HG02798 (cell line): ENCODE results near the gene CYP1B1.
"Not testable (repeated sequence)": the region's sequence is repeated elsewhere in the genome, so short reads cannot be mapped to it uniquely, and the experiment has no call there.

ENCODE experiments used
- ATAC-seq: cut with Tn5 transposase; IDR thresholded peaks from one replicate; pipeline ENCODE4 v1.9.1; 2021; ENCODE audit warnings: mild to moderate bottlenecking; ENCODE audit not compliant: unreplicated experiment, poor library complexity

CYP1B1 gene

DNA sequence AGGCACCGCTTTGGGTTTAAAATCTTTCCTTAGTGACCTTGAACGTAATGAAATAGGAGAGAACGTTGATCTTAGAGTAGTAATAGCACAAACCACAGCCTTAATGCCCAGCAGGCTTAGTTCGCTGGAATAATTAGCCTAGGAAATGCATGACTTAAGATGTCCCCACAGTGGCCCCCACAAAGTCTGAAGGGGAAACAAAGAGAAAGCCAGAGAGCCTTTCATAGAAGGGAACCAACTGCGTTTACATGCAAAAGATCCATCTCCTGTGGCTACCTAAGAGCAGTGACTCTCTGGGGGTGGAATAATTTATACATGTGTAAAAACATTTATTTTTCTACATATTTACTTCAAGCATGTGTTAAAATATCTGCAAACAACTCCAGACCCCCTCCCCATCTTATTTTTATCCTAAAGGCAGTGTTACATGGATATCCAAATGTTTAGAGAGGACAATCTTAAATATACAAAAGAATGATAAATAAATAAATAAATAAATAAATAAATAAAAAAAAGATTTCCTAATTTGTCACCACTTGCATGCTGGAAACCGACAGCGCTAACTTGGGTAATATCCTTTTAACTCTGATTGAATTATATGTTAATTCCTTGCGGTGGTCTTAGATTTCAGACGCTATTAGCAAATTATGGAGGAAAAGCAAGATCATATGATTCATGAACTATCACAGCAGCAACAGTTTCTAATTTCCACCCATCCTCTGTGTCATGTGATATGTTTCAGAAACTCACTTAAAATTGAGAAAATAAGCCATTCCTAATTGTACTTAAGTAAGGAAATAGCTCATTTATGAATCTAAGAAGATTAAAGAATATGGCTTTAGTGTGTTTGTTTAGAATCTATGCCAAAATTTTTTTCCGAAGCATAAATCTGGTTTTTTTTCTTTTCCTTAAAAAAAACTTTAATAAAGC, 23.4 kb upstream of the CYP1B1 start:
- ATAC-seq, result no peak

DNA sequence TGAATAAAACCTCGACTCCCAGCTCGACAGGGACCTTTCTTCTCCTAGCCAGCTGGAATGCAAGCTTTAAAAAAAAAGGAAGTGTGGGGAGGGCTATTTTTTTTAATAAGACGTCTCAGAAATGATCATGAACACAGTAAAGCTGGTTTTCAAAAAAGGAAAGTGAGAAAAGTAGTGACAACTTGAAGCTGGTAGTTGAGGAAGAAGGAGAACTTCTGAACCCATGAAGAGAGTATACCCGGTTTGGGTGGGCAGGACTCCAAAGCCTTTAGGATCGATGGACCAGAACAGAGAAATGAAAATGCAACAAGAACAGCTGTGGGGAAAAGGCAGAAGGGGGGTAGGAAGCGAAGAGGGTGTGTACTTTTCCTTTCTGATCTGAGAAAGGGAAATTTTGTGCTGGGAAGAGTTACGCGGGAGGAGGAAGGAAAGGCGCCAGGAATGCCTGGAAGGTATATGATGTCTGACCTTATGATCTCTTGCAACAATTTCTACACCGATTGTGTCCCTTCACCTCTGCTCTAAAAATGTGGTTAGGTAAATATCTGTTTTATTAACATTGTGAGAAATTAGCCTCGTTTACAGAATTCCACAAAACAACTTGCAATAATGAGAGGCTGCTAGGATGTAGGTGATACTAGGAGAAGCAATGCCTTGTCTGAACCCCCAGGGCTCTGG, 22.6 kb upstream of the CYP1B1 start:
- ATAC-seq, result no peak

DNA sequence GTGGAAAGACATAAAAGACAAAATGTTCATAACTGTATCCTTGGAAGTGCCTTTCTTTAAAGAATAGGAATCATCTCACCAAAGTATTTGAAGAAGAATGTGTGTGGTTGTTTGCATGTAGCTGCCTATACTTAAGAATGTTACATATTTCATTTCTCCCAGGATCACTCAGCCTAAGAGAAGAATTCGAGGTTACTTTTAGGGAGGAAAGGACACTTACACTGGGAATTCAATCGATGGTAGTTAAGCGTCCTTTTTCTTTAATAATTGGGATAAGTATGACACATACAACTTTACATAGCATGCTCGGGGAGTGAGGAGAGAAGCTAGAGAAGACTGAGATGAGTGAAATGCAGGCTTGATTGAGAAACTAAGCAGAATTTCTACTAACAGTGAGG, 22.0 kb upstream of the CYP1B1 start:
- ATAC-seq, result no peak

DNA sequence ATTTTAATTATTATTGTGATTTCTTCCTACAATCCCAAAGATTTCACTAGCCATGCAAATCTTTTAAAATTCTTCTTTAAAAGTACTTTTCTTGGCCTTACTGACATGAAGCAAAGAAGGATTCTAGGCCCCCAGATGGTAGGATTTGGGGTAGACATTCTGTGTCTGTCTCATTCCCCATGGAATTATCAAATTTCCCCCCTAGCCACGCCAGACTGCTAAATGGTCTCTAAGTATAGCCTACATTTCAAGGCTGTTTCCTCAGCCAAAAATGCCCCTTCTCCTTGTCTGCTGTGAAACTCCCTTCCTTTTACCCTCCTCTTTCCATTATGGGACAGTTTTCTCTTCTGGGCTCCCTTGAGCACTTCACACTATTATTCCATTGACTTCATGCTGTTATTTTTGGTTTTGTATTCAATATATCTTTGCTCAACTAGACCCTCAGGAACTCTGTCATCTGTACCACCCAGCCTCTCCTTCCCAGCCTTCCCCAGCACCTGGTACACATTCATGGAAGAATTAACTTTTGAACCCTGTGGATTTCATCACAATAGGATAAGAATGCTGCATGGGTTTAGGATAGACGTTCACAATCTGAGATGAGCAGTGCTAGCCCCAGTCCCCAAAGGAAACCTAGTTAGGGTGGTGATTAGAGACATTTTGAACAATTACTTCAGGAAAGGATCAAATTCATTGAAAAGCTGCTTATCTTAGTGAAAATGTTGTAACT, 21.5 kb upstream of the CYP1B1 start:
- ATAC-seq, result no peak

GRCh38 chr2:38095996-38096861, 20.3 kb upstream of the CYP1B1 start:
- ATAC-seq, result peak; percentile 49

DNA sequence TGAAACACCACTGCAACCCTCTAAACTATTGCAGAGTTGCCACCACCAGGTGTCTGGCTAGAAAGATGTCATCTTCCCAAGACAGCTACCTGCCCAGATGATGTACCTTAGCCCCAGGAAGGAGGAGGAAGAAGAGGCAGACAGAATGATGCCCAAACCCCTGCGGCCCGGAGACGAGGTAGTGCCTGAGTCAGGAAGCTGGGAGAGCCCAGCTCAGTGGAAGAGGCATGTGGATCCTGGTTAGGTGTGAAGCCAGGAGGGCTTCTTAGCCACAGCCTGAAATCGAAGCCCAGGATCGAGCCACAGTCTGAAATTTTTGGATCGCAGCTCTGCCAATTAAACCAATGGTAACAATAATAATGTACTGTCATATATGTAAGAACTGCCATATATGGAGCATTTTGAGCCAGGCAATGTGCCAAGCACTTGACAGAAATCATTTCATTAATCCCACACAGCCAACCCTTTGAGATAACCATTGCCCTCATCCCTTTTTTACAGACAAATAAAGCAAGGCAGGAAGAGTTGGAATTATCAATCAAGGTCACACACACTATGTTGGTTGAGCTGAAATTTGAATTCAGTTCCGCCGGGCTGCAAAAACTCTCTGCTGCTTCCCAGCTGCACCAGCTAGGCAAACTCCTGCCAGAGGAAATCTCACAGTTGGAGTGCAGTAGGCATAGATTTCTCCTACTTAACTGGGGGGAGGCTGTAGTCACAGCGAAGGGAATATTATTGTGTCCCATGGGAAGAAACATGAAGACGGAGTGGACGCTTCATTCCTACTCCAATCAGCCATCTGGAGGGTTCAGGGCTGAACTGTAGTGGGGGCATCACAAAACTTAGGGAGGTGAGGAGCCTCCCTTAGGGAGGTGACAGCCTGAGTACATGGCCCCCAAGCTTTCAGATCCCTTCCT, 19.4 kb upstream of the CYP1B1 start:
- no peak for ATAC-seq

- ATAC-seq, result no peak
These were observed 17.7 kb upstream of the CYP1B1 start for GRCh38 chr2:38093527-38094165.

DNA sequence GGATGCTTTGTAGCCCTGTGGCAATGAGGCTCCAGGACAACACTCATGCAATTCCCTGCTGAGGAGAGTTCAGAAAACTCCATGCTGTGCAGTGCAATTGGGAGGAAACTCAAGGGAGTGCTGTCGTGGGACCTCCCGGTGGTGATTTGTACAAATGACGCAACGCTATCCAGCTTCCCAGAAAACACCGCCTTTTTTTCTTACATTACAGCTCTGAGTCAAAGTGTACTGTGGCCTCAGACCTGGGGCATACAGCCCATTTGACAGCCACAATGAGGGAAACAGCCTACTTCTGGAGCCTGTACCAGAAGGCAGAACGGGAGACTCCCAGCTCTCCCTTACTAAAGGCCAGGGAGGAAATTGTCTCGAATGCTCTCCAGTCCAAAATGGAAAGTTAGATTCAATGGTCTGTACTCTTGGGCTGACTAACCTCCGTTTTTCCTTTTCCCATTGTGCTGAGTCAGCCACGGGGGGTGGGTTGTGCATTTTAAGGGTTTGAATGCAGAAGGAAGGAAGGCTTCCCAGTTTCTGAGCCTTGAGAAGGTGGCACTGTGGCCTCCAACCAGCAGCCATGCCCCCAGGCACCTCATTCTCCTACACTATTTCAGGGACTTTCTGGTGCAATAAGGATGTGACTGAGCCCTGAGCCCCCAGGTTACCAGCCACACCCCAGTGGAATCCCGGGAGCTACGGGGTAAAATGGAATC, 16.4 kb upstream of the CYP1B1 start:
- ATAC-seq, result no peak

DNA sequence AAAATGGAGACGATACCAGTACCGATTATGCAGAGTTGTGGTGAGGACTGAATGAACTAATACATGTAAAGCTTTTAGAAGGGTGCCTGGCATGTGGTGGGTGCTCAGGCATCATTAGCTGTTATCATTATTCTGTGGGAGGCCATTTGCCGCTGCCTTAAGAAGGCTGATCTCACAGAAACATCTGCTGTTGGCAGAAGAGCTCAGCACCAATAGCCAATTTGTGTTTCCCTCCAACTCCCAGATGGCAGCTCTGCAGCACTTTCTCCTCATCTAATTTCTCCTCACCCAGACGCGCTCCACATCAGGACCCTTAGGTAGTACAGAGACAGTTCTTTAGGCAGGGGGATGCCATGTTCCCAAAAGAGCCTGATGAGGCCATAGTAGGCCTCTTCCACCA, 15.8 kb upstream of the CYP1B1 start:
- ATAC-seq, result no peak

GRCh38 chr2:38090928-38091327, 15.0 kb upstream of the CYP1B1 start:
- ATAC-seq, result no peak

DNA sequence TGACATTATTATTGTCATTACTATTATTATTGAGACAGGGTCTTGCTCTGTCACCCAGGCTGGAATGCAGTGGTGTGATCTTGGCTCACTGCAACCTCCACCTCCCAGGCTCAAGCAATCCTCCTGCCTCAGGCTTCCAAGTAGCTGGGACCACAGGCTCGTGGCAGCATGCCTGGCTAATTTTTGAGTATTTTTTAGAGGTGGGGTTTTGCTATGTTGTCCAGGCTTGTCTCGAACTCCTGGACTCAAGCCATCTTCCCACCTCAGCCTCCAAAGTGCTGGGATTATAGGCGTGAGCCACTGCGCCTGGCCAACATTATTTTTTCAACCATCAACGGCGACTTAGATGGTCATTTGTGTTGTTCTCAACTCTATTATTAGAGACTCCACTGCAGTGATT, 14.3 kb upstream of the CYP1B1 start:
- ATAC-seq, result not testable (repeated sequence)

GRCh38 chr2:38085998-38086698, 10.2 kb upstream of the CYP1B1 start:
- ATAC-seq, result not testable (repeated sequence)

DNA sequence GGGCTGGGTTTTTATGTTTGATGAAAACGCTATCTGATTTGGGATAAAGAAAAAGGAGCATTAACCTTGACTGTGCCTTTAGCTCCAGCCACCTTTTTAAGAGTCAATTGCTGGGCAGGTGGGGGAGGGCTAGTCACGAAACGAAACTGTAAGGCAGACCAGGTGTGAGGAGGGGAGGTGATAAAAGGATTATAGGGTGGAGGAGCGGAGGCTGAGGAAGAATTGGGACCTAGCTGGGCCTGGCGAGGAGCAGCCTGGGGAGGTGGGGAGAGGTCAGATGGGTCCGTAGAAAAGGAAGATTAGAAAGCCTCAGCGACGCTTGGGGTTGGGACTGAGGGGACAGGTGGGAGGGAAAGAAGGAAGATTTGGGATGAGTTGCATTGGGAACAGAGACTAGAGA, 8.6 kb upstream of the CYP1B1 start:
- not testable (repeated sequence) for ATAC-seq

- ATAC-seq, result not testable (repeated sequence)
These were observed 6.8 kb upstream of the CYP1B1 start for GRCh38 chr2:38082727-38083126.

- ATAC-seq, result no peak
These were observed 4.4 kb upstream of the CYP1B1 start for GRCh38 chr2:38080346-38080745.

DNA sequence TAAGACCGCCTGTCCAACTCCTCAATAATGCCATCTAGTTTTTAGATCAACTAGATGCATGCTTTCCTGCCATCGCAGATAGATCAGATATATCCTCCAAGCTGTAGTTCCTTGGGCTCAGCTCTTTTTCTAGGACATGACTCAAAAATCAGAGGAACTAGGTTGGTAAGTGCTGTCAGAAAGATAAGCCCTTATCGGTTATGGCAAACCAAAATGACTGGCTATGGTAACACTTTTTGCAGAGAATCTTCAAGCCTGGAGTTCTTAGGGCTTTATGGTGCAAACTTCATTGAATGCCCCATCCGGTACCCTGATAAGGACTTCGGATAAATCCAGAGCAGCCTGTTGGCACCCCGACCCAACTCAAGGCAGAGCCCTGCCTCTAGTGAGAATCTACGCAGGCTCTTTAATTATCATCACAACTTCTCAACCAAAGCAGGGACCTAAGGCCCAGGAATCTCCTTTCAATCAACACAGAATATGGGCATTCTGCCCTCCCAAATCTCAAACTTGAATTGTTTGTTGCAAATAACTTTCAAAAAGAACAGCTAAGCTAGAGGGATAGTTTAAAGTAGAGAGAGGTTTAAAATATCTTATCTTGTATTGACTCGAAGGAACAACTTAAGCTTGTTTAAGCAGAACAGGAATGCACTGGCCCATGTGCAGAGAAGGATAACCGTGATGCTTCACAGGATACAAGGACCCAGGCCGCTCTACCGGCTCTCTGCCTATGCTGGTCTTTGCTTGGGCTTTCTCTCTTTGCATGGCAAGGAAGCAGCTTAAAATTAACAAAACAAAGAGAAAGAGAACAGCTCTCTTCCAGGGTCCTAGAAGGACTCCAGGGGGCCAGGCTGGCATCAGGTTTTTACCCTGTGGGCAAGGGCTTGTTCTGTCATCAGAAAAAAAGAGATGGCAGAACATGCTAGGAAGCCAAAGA, 3.4 kb upstream of the CYP1B1 start:
- no peak for ATAC-seq
